Measurements from ENCODE around the gene CYP27C1.

DNA sequence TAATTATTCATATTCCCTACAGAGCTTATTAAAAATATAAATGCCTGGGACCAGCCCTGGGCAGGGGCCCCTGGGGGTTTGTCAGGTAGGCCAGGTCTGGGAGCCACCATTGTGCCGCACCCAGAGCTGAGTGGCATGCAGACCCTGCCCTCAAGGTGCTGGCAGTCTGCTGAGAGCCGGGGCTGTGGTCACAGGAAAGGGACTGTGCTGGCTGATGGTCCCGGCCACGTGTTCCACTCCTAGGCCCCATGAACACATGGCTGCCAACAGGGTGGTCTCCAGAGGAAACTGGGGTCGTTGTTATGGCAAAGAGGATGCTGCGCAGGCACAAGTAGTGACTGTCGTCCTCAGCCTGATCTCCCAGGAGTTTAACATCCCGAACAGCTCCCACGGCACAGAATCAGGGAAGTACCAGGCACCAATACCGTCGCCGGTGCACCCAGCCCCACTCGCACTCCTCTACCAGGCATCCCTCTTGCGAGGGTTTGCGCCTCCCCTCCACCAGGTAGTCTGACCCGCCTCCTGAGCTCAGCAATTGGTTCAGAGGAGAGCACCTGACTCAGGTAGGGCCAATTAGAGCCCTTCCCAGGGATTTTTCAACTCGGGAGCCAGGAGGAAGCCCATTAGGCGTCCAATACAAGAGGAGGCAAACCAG is 73.9 kb downstream of the CYP27C1 start:
- TF ChIP-seq, protein P1, sequence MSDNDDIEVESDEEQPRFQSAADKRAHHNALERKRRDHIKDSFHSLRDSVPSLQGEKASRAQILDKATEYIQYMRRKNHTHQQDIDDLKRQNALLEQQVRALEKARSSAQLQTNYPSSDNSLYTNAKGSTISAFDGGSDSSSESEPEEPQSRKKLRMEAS (IDR thresholded peaks at IDR 0.05) = no peak
- TF ChIP-seq, protein P2, sequence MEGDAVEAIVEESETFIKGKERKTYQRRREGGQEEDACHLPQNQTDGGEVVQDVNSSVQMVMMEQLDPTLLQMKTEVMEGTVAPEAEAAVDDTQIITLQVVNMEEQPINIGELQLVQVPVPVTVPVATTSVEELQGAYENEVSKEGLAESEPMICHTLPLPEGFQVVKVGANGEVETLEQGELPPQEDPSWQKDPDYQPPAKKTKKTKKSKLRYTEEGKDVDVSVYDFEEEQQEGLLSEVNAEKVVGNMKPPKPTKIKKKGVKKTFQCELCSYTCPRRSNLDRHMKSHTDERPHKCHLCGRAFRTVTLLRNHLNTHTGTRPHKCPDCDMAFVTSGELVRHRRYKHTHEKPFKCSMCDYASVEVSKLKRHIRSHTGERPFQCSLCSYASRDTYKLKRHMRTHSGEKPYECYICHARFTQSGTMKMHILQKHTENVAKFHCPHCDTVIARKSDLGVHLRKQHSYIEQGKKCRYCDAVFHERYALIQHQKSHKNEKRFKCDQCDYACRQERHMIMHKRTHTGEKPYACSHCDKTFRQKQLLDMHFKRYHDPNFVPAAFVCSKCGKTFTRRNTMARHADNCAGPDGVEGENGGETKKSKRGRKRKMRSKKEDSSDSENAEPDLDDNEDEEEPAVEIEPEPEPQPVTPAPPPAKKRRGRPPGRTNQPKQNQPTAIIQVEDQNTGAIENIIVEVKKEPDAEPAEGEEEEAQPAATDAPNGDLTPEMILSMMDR (IDR thresholded peaks at IDR 0.05; ENCODE audit: low read depth, low read length, missing input control) = no peak
- TF ChIP-seq RAD21 (IDR thresholded peaks at IDR 0.05) = no peak
- TF ChIP-seq NR2F2 (IDR thresholded peaks at IDR 0.05) = no peak
- TF ChIP-seq YY1 (IDR thresholded peaks at IDR 0.05) = no peak
- no peak for TF ChIP-seq GABPA (IDR thresholded peaks at IDR 0.05 in 1 of 2, conservative IDR thresholded peaks at IDR 0.05 in 1 of 2)
- TF ChIP-seq, protein P3, sequence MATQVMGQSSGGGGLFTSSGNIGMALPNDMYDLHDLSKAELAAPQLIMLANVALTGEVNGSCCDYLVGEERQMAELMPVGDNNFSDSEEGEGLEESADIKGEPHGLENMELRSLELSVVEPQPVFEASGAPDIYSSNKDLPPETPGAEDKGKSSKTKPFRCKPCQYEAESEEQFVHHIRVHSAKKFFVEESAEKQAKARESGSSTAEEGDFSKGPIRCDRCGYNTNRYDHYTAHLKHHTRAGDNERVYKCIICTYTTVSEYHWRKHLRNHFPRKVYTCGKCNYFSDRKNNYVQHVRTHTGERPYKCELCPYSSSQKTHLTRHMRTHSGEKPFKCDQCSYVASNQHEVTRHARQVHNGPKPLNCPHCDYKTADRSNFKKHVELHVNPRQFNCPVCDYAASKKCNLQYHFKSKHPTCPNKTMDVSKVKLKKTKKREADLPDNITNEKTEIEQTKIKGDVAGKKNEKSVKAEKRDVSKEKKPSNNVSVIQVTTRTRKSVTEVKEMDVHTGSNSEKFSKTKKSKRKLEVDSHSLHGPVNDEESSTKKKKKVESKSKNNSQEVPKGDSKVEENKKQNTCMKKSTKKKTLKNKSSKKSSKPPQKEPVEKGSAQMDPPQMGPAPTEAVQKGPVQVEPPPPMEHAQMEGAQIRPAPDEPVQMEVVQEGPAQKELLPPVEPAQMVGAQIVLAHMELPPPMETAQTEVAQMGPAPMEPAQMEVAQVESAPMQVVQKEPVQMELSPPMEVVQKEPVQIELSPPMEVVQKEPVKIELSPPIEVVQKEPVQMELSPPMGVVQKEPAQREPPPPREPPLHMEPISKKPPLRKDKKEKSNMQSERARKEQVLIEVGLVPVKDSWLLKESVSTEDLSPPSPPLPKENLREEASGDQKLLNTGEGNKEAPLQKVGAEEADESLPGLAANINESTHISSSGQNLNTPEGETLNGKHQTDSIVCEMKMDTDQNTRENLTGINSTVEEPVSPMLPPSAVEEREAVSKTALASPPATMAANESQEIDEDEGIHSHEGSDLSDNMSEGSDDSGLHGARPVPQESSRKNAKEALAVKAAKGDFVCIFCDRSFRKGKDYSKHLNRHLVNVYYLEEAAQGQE (IDR thresholded peaks at IDR 0.05) = no peak
- no peak for TF ChIP-seq FOXA1 (IDR thresholded peaks at IDR 0.05)

All from liver (tissue), 3 donors.